GM19455 (cell line): ENCODE data around the gene ZBTB7C.

Experiments used
- ATAC-seq: cut with Tn5 transposase; IDR thresholded peaks from one replicate; pipeline ENCODE4 v1.9.1; 2021; ENCODE audit not compliant: unreplicated experiment

The ZBTB7C gene

GRCh38 chr18:48073211-48073930 is 335.8 kb downstream of the ZBTB7C start:
- no peak for ATAC-seq

DNA sequence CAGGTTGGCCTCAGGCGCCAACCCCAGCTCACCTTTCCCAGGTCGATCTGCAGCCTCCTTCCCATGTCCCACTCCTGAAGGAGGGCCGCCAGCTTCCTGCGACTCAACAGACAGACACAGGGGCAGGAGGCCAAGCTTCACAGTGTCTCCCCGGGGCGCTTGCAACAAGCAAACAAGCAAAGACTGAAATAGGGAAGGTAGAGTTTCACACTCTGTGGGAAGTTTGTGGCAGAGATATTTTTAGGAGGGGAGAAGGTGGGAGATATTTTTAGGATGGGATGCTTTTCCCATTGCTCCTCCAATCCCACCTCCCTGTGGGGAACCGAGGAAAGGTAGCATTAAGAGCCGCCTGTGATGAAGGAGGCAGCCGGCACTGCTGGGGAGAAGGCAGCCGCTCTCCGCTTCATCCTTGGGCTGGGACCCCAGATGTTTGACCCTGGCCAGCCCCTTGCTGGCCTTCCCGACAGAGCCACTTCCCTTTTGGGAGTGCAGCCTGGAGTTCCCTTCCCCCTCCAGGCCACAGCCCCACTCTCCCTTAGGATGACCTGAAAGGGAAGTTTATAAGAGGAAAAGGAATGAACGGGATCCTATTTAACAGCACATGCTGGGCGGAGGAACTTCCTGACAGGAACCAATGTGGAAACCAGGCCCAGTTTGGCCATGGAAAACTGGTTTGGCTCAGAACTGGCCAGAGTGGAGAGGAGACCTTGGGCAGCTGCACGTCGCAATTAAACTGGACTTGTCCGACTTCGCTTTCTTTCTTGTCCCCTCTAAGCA is 336.6 kb downstream of the ZBTB7C start:
- ATAC-seq, result no peak

- no peak for ATAC-seq
Observed at GRCh38 chr18:48068916-48069445, 340.2 kb downstream of the ZBTB7C start.

GRCh38 chr18:48066225-48066652 is 342.9 kb downstream of the ZBTB7C start:
- no peak for ATAC-seq

DNA sequence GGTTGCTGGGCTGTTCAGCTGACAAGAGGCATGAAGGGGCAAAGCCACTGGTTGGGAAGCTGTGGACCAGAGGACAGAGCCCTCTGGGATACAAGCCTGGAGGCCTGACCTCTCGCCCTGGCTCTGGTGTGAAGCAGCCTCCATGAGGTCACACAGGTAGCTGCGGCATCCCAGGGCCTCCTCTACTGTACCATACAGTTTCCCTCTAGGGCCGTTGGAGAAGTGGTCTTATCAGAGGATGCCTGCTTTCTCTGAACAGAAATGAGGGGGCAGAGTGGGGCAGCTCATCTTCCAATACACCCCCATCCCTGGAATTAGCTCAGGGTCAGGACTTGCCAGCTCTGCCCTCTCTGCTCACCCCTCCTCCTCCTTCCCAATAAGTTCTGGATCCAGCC is 343.6 kb downstream of the ZBTB7C start:
- no peak for ATAC-seq

GRCh38 chr18:48064978-48065600 is 344.1 kb downstream of the ZBTB7C start:
- ATAC-seq, result no peak

DNA sequence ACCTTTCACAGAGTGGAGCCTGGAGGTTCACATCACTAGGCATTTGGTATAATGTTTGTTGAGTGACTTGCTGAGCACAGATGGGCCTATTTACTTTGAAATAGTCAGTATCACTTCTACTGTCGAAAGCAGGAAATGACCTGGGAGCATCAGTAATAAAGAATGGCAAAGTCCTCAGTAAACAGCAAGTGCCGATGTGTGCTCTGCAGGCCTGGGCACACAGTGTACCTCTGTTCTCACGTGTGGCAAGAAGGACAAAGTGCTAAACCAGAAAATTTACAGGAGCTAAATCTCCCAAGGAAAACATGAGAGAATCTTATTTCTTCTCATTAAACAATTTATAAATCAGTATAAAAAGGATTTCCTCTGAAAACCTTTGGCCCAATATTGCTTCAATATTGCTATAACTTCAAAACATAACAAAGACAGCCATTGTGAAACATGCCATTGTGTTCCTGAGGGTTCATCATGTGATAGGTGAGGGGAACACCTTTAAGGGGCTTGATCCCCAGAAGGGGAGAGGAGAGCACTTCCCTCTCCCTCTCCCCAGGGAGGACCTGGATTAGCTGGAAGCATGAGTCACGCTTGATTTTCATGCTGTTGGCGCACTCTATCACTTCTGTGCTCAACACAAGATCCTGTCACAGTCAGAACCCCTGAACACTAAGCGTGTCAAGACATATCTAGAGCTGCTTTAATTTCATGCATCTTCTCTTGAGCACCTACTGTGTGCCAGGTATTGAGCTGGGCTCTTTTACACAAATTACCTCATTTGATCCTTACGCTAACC is 347.2 kb downstream of the ZBTB7C start:
- ATAC-seq, result no peak

DNA sequence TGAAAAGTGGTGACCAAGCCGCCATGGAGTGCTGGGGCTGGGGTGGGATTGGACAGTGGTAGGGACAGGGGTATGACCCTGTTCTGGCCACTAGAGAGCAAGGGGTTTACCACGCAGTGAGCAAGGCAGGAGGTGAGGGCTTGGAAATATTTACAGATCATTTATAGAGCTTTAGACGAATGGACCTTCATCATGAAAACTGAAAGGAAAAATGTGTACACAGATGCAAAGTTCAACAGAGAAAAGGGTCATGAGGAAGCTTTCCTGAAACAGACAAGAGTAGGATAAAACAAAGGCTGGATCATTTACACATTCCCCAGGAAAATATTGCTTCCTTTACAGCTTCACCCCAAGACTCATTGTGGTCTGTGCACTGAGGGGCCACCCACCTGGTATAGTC is 348.2 kb downstream of the ZBTB7C start:
- ATAC-seq, result no peak

GRCh38 chr18:48060346-48060745 is 348.8 kb downstream of the ZBTB7C start:
- no peak for ATAC-seq

- ATAC-seq, result no peak
Observed at GRCh38 chr18:48059455-48060010, 349.6 kb downstream of the ZBTB7C start.

- no peak for ATAC-seq
Observed at GRCh38 chr18:48058486-48058885, 350.7 kb downstream of the ZBTB7C start.

- ATAC-seq, result no peak
Observed at GRCh38 chr18:48057018-48057417, 352.2 kb downstream of the ZBTB7C start.

DNA sequence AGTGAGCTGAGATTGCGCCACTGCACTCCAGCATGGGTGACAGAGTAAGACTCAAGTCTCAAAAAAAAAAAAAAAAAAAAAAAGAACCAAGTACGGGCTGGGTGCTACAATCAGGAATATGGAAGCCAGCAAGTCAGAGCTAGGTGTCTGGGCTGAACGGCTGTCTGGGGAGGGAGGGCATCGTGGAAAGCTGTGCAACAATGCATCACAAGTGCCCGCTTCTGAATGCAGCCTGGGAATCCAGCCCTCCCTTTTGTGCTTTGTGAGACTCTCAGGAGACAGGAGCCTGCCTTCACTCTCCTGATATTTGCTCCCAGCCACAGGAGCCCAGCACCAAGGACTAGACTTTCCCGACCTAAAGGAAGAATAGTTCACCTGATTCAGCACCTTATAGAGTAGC is 353.8 kb downstream of the ZBTB7C start:
- ATAC-seq, result no peak

DNA sequence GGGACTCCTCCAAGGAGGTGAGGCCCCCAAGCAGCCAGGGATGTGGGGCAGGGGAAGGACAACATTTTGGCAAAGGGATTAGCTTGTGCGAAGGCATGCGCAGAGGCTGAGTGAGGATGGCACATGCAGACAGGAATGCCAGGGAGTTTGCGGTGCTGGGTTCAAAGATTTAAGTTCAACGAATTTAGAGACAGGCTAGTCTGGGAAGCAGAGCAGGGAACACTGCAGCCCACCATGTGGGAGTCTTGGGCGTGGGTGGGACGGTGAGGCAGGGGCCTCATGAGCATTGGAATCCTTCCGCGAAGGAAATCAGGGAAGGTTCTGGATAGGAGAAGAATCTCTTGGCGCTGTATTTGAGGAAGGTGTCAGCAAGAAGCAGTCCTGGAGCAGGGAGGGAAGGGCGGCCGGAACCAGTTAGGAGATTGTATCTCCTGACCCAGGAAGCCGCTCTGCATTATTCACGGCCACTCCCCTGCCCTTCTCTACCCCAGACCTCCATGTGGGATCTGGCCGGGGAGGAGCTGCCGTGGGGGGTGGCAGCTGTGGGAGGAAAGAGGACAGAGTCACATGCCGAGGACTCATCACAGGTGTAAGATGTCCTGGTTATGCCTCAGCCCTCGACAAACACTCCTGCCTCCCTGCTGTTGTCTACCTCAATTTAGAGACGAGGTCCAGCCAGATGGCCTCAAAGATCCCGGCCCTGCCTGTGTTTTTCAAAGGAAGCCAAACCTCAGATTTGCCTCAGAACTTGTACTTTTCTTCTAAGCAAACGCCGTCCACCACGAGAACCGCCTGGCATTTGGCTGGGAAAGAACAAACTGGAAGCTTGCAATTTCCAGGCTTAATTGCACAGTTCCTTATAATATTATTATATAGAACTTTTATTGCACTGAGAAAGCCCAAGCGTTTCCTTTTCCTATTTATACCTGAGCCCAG is 355.0 kb downstream of the ZBTB7C start:
- ATAC-seq, result no peak

DNA sequence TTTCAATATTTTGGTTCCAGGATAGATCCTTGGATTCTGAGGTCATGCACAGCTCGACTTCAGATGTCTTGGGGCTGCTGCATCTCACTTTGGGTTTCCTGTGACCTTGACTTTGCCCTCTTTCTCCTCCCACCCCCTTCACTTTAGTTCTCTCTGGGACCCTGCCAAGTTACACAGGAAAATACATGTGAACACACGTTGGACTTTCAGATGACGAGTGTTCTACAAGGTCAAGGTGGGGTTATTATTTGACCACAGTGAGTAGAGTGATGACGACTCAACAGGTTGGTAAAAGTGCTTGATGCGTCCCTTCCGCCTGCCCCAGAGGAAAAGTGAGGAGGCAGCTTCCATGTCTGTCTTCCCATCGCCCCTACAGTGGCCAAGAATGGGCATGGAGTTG is 356.3 kb downstream of the ZBTB7C start:
- no peak for ATAC-seq

GRCh38 chr18:48051945-48052840 is 357.0 kb downstream of the ZBTB7C start:
- no peak for ATAC-seq

GRCh38 chr18:48050176-48050575 is 359.0 kb downstream of the ZBTB7C start:
- no peak for ATAC-seq

DNA sequence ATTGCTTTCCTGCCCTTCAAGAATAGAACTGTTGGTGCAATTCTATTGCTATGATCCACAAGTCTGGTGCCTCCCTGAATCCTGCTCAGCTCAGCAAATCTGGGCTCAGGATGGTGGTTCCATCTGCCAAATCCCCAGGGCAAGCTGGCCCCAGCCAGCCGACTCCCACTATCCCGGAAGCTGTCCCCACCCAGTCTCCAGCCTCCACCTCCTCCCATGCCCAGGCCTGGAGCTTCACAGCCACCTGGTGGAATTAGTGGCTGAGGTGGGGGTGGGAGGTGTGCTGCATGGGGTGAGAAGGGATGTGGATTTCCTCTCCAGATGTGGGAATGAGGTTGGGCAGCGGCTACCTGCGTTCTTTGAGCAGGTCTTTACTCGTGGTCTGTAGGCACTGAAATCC is 359.4 kb downstream of the ZBTB7C start:
- no peak for ATAC-seq

DNA sequence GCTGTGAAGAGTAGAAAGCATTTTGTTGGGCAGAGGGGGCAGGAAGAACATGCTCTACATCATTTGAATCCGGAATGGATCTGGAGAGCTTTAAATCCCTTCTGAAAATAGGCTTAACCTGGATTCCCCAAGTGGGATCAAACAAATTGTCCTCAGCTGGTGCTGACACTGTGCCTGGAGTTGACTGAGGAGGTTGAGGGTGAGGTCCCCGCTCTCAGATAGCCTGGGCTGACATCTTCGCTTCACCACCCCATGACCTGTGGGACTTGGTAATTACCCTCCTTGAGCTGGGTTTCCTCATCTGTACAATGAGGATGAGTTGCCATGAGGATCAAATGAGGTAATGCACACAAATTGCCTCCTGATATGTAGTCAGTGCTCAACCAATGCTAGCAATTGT is 360.9 kb downstream of the ZBTB7C start:
- ATAC-seq, result no peak
